ENCODE measurements around the gene CHRNA10. TPM values are rescaled to one million over a fixed set of nuclear protein-coding genes. Genes with fewer than 3 reads are reported as not detected.

Gene CHRNA10
- total and polyA plus RNA-seq, 4 donors: 0.10 to 1.7 (median 0.36) TPM

DNA sequence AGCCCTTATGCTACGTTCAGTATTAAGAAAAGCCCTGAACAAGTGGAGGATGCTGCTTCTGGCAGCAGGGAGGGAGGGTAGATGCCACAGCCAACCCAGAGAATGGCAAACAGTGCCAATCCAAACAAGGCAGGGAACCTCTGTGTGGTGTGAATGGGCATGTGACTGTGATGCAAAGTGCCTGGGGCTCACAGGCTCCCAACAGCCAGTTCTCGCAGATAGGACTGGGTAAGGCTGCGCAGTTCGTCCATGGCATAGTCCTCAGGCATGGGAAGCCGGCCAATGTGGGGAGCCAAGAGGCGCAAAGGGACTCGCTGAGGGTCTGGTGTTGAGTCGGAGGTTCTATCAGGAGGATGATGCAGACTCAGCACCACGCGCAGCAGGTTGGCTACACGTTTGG lies 4.8 kb upstream of the CHRNA10 start:
- Histone ChIP-seq H3K4me1 (ENCODE audit: control insufficient read depth in 4 of 4, insufficient read depth in 4 of 4, low read length in 3 of 4) (no peaks in the 10 kb centered on the region), H3K27me3 (ENCODE audit: control insufficient read depth in 4 of 4, insufficient read depth in 4 of 4, low read length in 3 of 4) (no peaks in the 10 kb centered on the region), H3K27ac (ENCODE audit: low read depth in 1 of 2, low read length in 2 of 2) (no peak overlapping the region), H3K9me3 (ENCODE audit: control insufficient read depth in 4 of 4, low read length in 3 of 4) (no peaks in the 10 kb centered on the region), H3K9ac (ENCODE audit: low read depth in 1 of 2, low read length in 2 of 2) (no peak overlapping the region), H3K36me3 (ENCODE audit: control insufficient read depth in 4 of 4, insufficient read depth in 3 of 4, low read depth in 1 of 4, low read length in 3 of 4) (peaks cover 11 to 87% (median 65%) of the 10 kb centered on the region in 4 donors), H3K4me3 (ENCODE audit: low read depth in 1 of 3, low read length in 3 of 3) (no peak overlapping the region)
- TF ChIP-seq EGR1 (IDR thresholded peaks at IDR 0.05; ENCODE audit: low read depth in 2 of 2) (no peak), GABPA (IDR thresholded peaks at IDR 0.05 in 1 of 2, conservative IDR thresholded peaks at IDR 0.05 in 1 of 2) (no peak), FOXA1 (IDR thresholded peaks at IDR 0.05) (no peak), TAF1 (conservative IDR thresholded peaks at IDR 0.05) (no peak), FOXA2 (IDR thresholded peaks at IDR 0.05) (no peak), HNF4A (conservative IDR thresholded peaks at IDR 0.05) (no peak)
- TF ChIP-seq, protein P1, sequence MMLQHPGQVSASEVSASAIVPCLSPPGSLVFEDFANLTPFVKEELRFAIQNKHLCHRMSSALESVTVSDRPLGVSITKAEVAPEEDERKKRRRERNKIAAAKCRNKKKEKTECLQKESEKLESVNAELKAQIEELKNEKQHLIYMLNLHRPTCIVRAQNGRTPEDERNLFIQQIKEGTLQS (IDR thresholded peaks at IDR 0.05): no peak
- TF ChIP-seq, protein P2, sequence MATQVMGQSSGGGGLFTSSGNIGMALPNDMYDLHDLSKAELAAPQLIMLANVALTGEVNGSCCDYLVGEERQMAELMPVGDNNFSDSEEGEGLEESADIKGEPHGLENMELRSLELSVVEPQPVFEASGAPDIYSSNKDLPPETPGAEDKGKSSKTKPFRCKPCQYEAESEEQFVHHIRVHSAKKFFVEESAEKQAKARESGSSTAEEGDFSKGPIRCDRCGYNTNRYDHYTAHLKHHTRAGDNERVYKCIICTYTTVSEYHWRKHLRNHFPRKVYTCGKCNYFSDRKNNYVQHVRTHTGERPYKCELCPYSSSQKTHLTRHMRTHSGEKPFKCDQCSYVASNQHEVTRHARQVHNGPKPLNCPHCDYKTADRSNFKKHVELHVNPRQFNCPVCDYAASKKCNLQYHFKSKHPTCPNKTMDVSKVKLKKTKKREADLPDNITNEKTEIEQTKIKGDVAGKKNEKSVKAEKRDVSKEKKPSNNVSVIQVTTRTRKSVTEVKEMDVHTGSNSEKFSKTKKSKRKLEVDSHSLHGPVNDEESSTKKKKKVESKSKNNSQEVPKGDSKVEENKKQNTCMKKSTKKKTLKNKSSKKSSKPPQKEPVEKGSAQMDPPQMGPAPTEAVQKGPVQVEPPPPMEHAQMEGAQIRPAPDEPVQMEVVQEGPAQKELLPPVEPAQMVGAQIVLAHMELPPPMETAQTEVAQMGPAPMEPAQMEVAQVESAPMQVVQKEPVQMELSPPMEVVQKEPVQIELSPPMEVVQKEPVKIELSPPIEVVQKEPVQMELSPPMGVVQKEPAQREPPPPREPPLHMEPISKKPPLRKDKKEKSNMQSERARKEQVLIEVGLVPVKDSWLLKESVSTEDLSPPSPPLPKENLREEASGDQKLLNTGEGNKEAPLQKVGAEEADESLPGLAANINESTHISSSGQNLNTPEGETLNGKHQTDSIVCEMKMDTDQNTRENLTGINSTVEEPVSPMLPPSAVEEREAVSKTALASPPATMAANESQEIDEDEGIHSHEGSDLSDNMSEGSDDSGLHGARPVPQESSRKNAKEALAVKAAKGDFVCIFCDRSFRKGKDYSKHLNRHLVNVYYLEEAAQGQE (IDR thresholded peaks at IDR 0.05): no peak
- TF ChIP-seq, protein P3, sequence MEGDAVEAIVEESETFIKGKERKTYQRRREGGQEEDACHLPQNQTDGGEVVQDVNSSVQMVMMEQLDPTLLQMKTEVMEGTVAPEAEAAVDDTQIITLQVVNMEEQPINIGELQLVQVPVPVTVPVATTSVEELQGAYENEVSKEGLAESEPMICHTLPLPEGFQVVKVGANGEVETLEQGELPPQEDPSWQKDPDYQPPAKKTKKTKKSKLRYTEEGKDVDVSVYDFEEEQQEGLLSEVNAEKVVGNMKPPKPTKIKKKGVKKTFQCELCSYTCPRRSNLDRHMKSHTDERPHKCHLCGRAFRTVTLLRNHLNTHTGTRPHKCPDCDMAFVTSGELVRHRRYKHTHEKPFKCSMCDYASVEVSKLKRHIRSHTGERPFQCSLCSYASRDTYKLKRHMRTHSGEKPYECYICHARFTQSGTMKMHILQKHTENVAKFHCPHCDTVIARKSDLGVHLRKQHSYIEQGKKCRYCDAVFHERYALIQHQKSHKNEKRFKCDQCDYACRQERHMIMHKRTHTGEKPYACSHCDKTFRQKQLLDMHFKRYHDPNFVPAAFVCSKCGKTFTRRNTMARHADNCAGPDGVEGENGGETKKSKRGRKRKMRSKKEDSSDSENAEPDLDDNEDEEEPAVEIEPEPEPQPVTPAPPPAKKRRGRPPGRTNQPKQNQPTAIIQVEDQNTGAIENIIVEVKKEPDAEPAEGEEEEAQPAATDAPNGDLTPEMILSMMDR (IDR thresholded peaks at IDR 0.05; ENCODE audit: low read depth, low read length, missing input control): no peak
- no peak for DNase-seq (ENCODE audit: low spot score)
- 97% methylated on average over 11 of the region's 11 CpGs for WGBS

DNA sequence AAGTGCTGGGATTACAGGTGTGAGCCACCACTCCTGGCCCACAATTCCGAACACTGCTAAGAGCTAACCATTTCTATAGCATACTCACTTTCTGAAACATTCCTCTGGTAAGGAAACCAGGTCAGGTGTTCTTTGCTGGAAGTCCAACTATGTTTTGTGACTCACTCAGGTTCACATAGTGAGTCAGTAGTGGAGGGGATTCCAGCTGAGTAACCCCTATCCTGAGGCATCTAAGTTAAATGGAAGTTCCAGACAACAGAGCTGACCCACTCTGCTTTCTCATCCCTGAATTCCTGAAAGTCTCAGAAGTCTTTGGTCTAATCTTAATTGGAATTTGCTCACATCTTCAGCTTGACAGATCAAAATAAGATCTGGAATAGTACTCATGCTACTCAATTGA lies 3.0 kb upstream of the CHRNA10 start:
- Histone ChIP-seq H3K27ac (ENCODE audit: low read depth in 1 of 2, low read length in 2 of 2) (no peak overlapping the region), H3K4me1 (ENCODE audit: control insufficient read depth in 4 of 4, insufficient read depth in 4 of 4, low read length in 3 of 4) (no peaks in the 10 kb centered on the region), H3K9me3 (ENCODE audit: control insufficient read depth in 4 of 4, low read length in 3 of 4) (no peaks in the 10 kb centered on the region), H3K4me3 (ENCODE audit: low read depth in 1 of 3, low read length in 3 of 3) (no peak overlapping the region), H3K9ac (ENCODE audit: low read depth in 1 of 2, low read length in 2 of 2) (no peak overlapping the region), H3K27me3 (ENCODE audit: control insufficient read depth in 4 of 4, insufficient read depth in 4 of 4, low read length in 3 of 4) (no peaks in the 10 kb centered on the region), H3K36me3 (ENCODE audit: control insufficient read depth in 4 of 4, insufficient read depth in 3 of 4, low read depth in 1 of 4, low read length in 3 of 4) (peaks cover 8 to 79% (median 63%) of the 10 kb centered on the region in 4 donors)
- DNase-seq (ENCODE audit: low spot score): no peak
- TF ChIP-seq HNF4G (IDR thresholded peaks at IDR 0.05) (no peak), FOXA2 (IDR thresholded peaks at IDR 0.05) (no peak), TAF1 (conservative IDR thresholded peaks at IDR 0.05) (no peak), YY1 (IDR thresholded peaks at IDR 0.05) (no peak), SP1 (IDR thresholded peaks at IDR 0.05) (no peak), RXRA (IDR thresholded peaks at IDR 0.05) (no peak), JUND (IDR thresholded peaks at IDR 0.05) (no peak), HNF4A (conservative IDR thresholded peaks at IDR 0.05) (no peak), GABPA (IDR thresholded peaks at IDR 0.05 in 1 of 2, conservative IDR thresholded peaks at IDR 0.05 in 1 of 2) (no peak), NR2F2 (IDR thresholded peaks at IDR 0.05) (no peak)
- TF ChIP-seq, protein P4, sequence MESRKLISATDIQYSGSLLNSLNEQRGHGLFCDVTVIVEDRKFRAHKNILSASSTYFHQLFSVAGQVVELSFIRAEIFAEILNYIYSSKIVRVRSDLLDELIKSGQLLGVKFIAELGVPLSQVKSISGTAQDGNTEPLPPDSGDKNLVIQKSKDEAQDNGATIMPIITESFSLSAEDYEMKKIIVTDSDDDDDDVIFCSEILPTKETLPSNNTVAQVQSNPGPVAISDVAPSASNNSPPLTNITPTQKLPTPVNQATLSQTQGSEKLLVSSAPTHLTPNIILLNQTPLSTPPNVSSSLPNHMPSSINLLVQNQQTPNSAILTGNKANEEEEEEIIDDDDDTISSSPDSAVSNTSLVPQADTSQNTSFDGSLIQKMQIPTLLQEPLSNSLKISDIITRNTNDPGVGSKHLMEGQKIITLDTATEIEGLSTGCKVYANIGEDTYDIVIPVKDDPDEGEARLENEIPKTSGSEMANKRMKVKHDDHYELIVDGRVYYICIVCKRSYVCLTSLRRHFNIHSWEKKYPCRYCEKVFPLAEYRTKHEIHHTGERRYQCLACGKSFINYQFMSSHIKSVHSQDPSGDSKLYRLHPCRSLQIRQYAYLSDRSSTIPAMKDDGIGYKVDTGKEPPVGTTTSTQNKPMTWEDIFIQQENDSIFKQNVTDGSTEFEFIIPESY (IDR thresholded peaks at IDR 0.05): no peak
- TF ChIP-seq, protein P5, sequence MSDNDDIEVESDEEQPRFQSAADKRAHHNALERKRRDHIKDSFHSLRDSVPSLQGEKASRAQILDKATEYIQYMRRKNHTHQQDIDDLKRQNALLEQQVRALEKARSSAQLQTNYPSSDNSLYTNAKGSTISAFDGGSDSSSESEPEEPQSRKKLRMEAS (IDR thresholded peaks at IDR 0.05): no peak
- TF ChIP-seq, protein P1 (IDR thresholded peaks at IDR 0.05): no peak
- TF ChIP-seq, protein P3 (IDR thresholded peaks at IDR 0.05; ENCODE audit: low read depth, low read length, missing input control): no peak
- WGBS: 100% methylated on average over 1 of the region's 1 CpG

Measured in liver (tissue), 9 donors.